ENCODE results near the gene CCM2L.

GRCh38 chr20:32035426-32035779 lies 25.2 kb downstream of the CCM2L start:
- TF ChIP-seq CTCF (conservative IDR thresholded peaks at IDR 0.05; ENCODE audit: low read depth in 2 of 2) (no peak), EZH2 (IDR thresholded peaks at IDR 0.05; ENCODE audit: low read depth, unreplicated experiment) (no peak), STAT1 (IDR thresholded peaks at IDR 0.05; ENCODE audit: unreplicated experiment) (no peak), POLR2AphosphoS5 (IDR thresholded peaks at IDR 0.05; ENCODE audit: low read depth) (no peak)
